ENCODE results near the gene MPRIP.

The MPRIP gene

GRCh38 chr17:17205368-17206123 lies 163.3 kb downstream of the MPRIP start:
- DNase-seq: no peak
- TF ChIP-seq CTCF (IDR thresholded peaks at IDR 0.05; ENCODE audit: low read depth, low read length, missing control alignments): no peak
- in situ Hi-C loops (cut with HindIII; ENCODE audit: low pct_ligation_motif_present, low sequenced_read_pairs): no loop called here
- Histone ChIP-seq H3K36me3 (replicated peaks) (no peaks in the 10 kb centered on the region), H3K27me3 (replicated peaks) (no peaks in the 10 kb centered on the region), H3K4me3 (ENCODE audit: low read depth, low read length) (peak overlapping the region; percentile 57), H3K27ac (no peak overlapping the region)

GRCh38 chr17:17206124-17206912 lies 164.1 kb downstream of the MPRIP start, which contains the start of gene PLD6:
Gene PLD6, minus strand, starts transcription at chr17:17206333. Its CDS starts 47 bp downstream, at chr17:17206286.
- TF ChIP-seq CTCF (IDR thresholded peaks at IDR 0.05; ENCODE audit: low read depth, low read length, missing control alignments): no peak
- peak; percentile 33 for DNase-seq
- peak within 1 kb of the TSS; percentile 57 for H3K4me3 ChIP-seq (ENCODE audit: low read depth, low read length)
- in situ Hi-C loops (cut with HindIII; ENCODE audit: low pct_ligation_motif_present, low sequenced_read_pairs): no loop called here
- no peaks in the 10 kb centered on the region for H3K36me3 ChIP-seq (replicated peaks)
- H3K27ac ChIP-seq: no peak within 1 kb of the TSS
- no peaks in the 10 kb centered on the region for H3K27me3 ChIP-seq (replicated peaks)

- in situ Hi-C loops (cut with HindIII; ENCODE audit: low pct_ligation_motif_present, low sequenced_read_pairs): no loop called here
- Histone ChIP-seq H3K4me3 (ENCODE audit: low read depth, low read length) (no peak overlapping the region), H3K27me3 (replicated peaks) (no peaks in the 10 kb centered on the region), H3K27ac (no peak overlapping the region), H3K36me3 (replicated peaks) (peaks cover 3% of the 10 kb centered on the region)
- TF ChIP-seq CTCF (IDR thresholded peaks at IDR 0.05; ENCODE audit: low read depth, low read length, missing control alignments): no peak
- no peak for DNase-seq
These were observed 164.7 kb downstream of the MPRIP start for GRCh38 chr17:17206913-17207335.

- DNase-seq: no peak
- no peaks in the 10 kb centered on the region for H3K27me3 ChIP-seq (replicated peaks)
- TF ChIP-seq CTCF (IDR thresholded peaks at IDR 0.05; ENCODE audit: low read depth, low read length, missing control alignments): no peak
These were observed 165.7 kb downstream of the MPRIP start for GRCh38 chr17:17207998-17208397.

GRCh38 chr17:17213775-17214174 lies 171.5 kb downstream of the MPRIP start:
- H3K36me3 ChIP-seq (replicated peaks): peaks cover 63% of the 10 kb centered on the region
- H3K27ac ChIP-seq: no peak overlapping the region
- in situ Hi-C loops (cut with HindIII; ENCODE audit: low pct_ligation_motif_present, low sequenced_read_pairs): no loop called here
- TF ChIP-seq CTCF (IDR thresholded peaks at IDR 0.05; ENCODE audit: low read depth, low read length, missing control alignments): no peak
- no peak overlapping the region for H3K4me3 ChIP-seq (ENCODE audit: low read depth, low read length)
- DNase-seq: no peak
- no peaks in the 10 kb centered on the region for H3K27me3 ChIP-seq (replicated peaks)

More at GRCh38 chr17:17207998-17208397, 165.7 kb downstream of the MPRIP start:
- Histone ChIP-seq H3K4me3 (ENCODE audit: low read depth, low read length) (no peak overlapping the region), H3K27ac (no peak overlapping the region), H3K36me3 (replicated peaks) (peaks cover 9% of the 10 kb centered on the region)
- in situ Hi-C loops (cut with HindIII; ENCODE audit: low pct_ligation_motif_present, low sequenced_read_pairs): no loop called here
